Small intestine (tissue), 7 donors: ENCODE measurements around the gene IRS2. TPM values are rescaled to one million over a fixed set of nuclear protein-coding genes. Genes with fewer than 3 reads are reported as not detected.
A peak's percentile ranks its signal among the peaks of the same experiment; 100 is the strongest.

Source experiments
- DNase-seq, 2 donors: peaks; one replicate each; pipeline versions ENCODE4 v3.0.0 to v3.0.0-alpha.2; 2013
- FAIRE-seq: peaks from 2 replicates; lab custom pipeline; 2012; peaks lifted over from hg19 to GRCh38; lab: Jason Lieb, UNC
- H3K27ac ChIP-seq, 3 donors: one replicate each; pipeline ENCODE4 v1.5.1; 2013; ENCODE audit warnings: low read length in 2 of 3, mild to moderate bottlenecking in 2 of 3, control low read depth in 1 of 3, inconsistent platforms in 1 of 3, low read depth in 1 of 3, moderate library complexity in 1 of 3
- H3K27me3 ChIP-seq, 3 donors: one replicate each; pipeline ENCODE4 v1.6.1; 2013; ENCODE audit warnings: low read length in 3 of 3, inconsistent platforms in 1 of 3; ENCODE audit not compliant: control insufficient read depth in 3 of 3, insufficient read depth in 3 of 3
- H3K36me3 ChIP-seq, 3 donors: one replicate each; pipeline ENCODE4 v1.6.1; 2013; ENCODE audit warnings: low read length in 3 of 3, inconsistent platforms in 1 of 3, low read depth in 1 of 3, mild to moderate bottlenecking in 1 of 3, moderate library complexity in 1 of 3; ENCODE audit not compliant: control insufficient read depth in 3 of 3, insufficient read depth in 2 of 3
- H3K4me1 ChIP-seq, 3 donors: one replicate each; pipeline ENCODE4 v1.6.1; 2013; ENCODE audit warnings: low read length in 2 of 3, inconsistent platforms in 1 of 3, low read depth in 1 of 3, mild to moderate bottlenecking in 1 of 3, moderate library complexity in 1 of 3; ENCODE audit not compliant: control insufficient read depth in 3 of 3, insufficient read depth in 2 of 3
- H3K4me3 ChIP-seq, 3 donors: one replicate each; pipeline ENCODE4 v1.5.1; 2013; ENCODE audit warnings: low read length in 3 of 3, control low read depth in 1 of 3, inconsistent platforms in 1 of 3, low read depth in 1 of 3, mild to moderate bottlenecking in 1 of 3, moderate library complexity in 1 of 3
- H3K9me3 ChIP-seq, 2 donors: one replicate each; pipeline ENCODE4 v1.6.1; 2013; ENCODE audit warnings: low read depth in 1 of 2, low read length in 1 of 2; ENCODE audit not compliant: control insufficient read depth in 2 of 2, insufficient read depth in 1 of 2
- WGBS, 3 donors: extraction: QIAGEN DNeasy Blood & Tissue Kit; methylation state at CpG; one replicate each; pipeline ENCODE4 v1.1.7; 2013; 5-methylcytosine and 5-hydroxymethylcytosine counted together
- polyA plus RNA-seq, 4 donors: library from polyadenylated mRNA; stranded (reverse) in 3 of 4; unstranded in 1 of 4; fragments of 200-250 nt in 3 of 4; fragments of 120-200 nt in 1 of 4; gene quantifications; one replicate each; pipeline versions ENCODE4 v1.2.1 to v1.2.3, GENCODE V29; 2013
- donor health status: healthy with polysubstance abuse.
- donor health status: control.
- donor health status: control.
- donor health status: Bipolar disorder and iron deficiency.
- donor health status: healthy.

IRS2 gene
- polyA plus RNA-seq, 4 donors = 3.8 to 16.2 (median 5.0) TPM

DNA sequence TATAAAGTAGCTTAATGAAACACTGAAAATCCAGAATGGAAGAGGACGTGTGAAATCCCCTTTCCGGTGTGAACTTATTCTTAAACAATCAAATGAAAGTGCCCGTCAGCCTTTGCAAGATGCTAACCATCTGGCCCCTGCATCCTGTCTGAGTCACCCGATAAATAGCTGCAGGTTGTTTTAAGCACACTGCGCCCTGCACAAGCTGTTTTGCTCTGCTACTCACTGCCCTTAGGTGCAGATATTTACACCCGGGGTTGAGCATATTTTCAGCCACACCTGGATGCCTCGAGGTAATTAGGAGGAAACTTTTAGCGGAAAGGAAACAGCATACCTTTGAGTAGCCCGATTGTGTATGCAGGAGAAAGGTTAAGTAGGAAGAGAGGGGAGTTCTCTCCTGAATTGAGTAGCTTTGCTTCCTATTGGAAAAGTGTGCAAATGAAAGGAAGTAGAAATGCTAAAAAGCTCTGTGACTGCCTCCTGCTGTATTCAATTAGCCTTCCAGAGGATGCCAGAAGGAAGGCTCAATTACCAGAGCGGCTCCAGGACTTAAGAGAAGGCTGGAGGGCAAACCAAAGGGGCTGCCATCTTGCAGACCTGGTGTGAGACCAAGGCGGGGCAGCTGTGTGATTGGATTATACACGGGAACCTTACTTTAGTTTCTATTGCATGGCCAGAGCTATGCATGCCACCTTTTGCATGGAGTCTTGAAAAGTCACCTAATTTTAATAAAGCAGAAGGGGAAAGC lies 42.5 kb downstream of the IRS2 start:
- 35 to 37% (median 37%) methylated on average over 12 of the region's 12 CpGs for WGBS, 3 donors
- Histone ChIP-seq H3K9me3 (no peaks in the 10 kb centered on the region), H3K27me3 (no peaks in the 10 kb centered on the region), H3K4me1 (peaks cover 0 to 4% (median 3%) of the 10 kb centered on the region in 3 donors), H3K4me3 (no peak overlapping the region), H3K36me3 (no peaks in the 10 kb centered on the region), H3K27ac (no peak overlapping the region)
- no peak for FAIRE-seq
- peak; percentile 41 to 63 for DNase-seq

DNA sequence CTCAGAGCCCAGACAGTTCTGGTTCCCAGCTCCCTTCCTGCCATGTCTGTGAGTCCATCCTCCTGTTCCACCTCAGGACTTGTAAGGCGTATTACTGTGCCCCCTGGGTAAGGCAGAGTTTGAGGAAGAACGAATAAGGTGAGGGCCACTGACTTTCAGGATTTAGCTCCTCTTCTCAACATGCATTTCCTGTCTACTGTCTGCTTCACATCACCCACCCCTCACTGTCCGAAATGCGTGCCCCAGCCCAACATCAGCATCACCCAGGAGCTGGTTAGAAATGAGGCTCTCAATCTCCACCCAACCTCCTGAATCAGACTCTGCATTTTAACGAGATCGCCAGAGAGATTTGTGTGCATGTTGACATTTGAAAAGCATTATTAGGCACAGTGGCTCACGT lies 44.4 kb downstream of the IRS2 start:
- Histone ChIP-seq H3K36me3 (no peaks in the 10 kb centered on the region), H3K27ac (no peak overlapping the region), H3K4me3 (no peak overlapping the region), H3K4me1 (peaks cover 0 to 4% (median 3%) of the 10 kb centered on the region in 3 donors), H3K9me3 (no peaks in the 10 kb centered on the region), H3K27me3 (no peaks in the 10 kb centered on the region)
- WGBS, 3 donors = 75 to 85% (median 83%) methylated on average over 7 of the region's 7 CpGs
- FAIRE-seq = no peak
- no peak for DNase-seq

DNA sequence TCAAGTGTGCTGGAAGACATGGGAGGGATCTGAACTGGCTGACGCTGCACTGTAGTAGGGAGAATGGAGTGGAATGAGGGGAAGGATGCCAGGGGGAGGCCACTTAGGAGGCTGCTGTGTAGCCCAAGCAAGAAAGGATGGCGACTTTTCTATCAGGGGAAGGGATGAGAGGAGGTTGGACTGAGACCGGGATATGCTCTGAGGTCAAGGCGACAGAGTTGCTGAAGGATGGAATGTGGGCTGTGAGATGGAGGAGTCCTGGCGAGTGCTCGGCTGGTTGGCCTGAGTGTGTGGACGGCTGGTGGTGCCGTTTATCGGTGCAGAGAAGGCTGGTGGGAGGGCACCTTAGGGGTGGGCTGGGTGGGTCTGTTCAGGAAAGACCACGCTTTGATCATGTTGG lies 45.7 kb downstream of the IRS2 start:
- FAIRE-seq (no peak), DNase-seq (no peak)
- H3K27ac ChIP-seq = no peak overlapping the region
- no peaks in the 10 kb centered on the region for H3K36me3 ChIP-seq
- WGBS, 3 donors = 89 to 93% (median 92%) methylated on average over 9 to 10 of the region's 10 CpGs
- no peak overlapping the region for H3K4me3 ChIP-seq
- no peaks in the 10 kb centered on the region for H3K9me3 ChIP-seq
- H3K27me3 ChIP-seq = no peaks in the 10 kb centered on the region
- peaks cover 0 to 4% (median 3%) of the 10 kb centered on the region in 3 donors for H3K4me1 ChIP-seq

DNA sequence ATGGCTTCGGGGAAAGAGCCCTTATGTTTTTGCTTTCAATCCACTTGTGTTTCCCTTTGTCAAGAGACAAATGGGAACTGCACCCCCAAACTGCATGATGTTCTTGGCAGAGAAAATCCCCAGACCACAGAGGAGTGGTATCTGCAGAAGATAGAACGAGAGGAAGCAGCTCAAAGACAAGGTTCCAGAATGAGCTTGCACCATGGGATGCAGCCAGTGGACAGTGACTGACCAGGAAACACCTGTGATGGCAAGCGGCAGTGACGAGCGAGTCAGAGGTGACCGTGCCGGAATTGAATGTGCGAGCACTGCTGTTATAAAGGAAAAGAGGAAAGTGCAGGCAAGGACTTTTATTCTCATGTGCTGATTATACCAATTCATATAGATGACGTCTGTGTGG lies 46.3 kb downstream of the IRS2 start:
- FAIRE-seq = no peak
- Histone ChIP-seq H3K4me3 (no peak overlapping the region), H3K9me3 (no peaks in the 10 kb centered on the region), H3K36me3 (no peaks in the 10 kb centered on the region), H3K4me1 (peaks cover 0 to 4% (median 3%) of the 10 kb centered on the region in 3 donors), H3K27ac (no peak overlapping the region), H3K27me3 (no peaks in the 10 kb centered on the region)
- no peak for DNase-seq
- 63 to 83% (median 72%) methylated on average over 9 of the region's 9 CpGs for WGBS, 3 donors

DNA sequence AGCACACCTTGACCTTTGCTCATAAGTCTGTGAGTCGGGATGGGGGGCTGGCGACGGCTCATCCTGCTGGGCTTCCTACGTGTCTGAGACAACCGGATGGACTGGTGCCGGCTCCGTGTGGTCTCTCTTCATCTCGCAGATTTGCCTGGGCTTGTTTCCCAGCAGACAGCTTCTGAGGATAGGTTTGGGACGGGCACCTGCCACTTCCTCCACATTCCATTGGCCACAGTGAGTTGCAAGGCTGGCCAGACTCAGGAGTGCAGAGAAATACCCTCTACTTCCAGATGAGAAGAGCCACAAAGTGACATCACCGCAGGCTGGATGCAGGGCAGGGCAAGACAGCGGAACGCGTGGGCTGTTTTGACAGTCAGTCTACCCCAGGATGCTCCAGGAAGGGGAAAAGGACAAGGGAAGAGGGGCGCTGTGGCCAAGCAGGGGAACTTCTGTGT lies 48.1 kb downstream of the IRS2 start:
- 82 to 85% (median 85%) methylated on average over 14 of the region's 14 CpGs for WGBS, 3 donors
- FAIRE-seq (no peak), DNase-seq (no peak)
- H3K27ac ChIP-seq = no peak overlapping the region
- H3K4me3 ChIP-seq = no peak overlapping the region
- H3K36me3 ChIP-seq = no peaks in the 10 kb centered on the region
- H3K4me1 ChIP-seq = no peaks in the 10 kb centered on the region
- no peaks in the 10 kb centered on the region for H3K9me3 ChIP-seq
- no peaks in the 10 kb centered on the region for H3K27me3 ChIP-seq

DNA sequence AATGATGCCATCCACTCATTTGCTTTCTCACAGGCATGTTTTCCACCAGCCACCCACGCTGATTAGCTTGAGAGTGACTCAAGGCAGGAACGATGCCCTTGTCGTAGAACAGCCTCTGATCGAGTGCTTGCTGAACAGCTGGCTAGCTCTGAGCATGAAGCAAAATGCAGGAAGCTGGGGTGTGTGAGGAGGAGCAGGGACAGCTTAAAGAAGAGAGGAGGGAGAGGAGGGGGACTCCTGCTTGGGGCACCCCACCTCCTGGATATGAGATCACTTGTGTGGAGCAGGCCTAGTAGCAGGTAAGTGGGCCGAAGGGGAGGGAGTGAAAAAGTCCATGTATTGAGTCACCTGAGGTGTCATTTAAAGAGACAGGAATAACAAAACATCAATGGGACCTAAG lies 48.8 kb downstream of the IRS2 start:
- Histone ChIP-seq H3K27me3 (no peaks in the 10 kb centered on the region), H3K36me3 (no peaks in the 10 kb centered on the region), H3K27ac (no peak overlapping the region), H3K4me1 (no peaks in the 10 kb centered on the region), H3K9me3 (no peaks in the 10 kb centered on the region), H3K4me3 (no peak overlapping the region)
- DNase-seq (no peak), FAIRE-seq (no peak)
- 69 to 70% (median 70%) methylated on average over 5 of the region's 5 CpGs for WGBS, 3 donors

DNA sequence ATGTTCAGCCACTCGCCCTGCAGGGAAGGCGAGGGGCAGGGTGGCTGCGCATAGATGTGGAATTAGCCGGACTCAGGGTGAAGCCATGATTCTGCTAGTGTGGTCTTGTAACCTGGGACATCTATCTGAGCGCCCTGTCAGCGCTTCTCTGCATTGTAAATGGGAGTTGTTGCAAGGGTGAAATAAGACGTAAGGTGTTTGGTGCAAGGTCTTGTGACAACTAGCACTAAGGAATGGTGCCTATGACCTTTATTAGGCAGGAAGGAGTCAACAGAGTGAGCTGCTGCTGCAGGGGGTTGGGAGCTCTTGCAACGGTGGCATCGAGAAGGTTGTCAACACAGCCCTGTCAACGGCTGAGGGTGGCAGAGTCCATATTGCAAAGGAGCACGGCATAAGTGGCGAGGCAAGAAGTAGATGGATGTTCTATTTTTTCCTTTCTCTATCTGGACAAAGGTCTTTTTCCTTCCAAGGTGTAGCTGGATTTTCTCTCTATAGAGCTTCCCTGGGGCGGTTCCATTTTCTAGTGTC lies 49.3 kb downstream of the IRS2 start:
- 84 to 90% (median 87%) methylated on average over 13 of the region's 13 CpGs for WGBS, 3 donors
- no peak overlapping the region for H3K4me3 ChIP-seq
- no peaks in the 10 kb centered on the region for H3K27me3 ChIP-seq
- peaks cover 0 to under 1% of the 10 kb centered on the region in 2 donors for H3K9me3 ChIP-seq
- H3K4me1 ChIP-seq = no peaks in the 10 kb centered on the region
- no peaks in the 10 kb centered on the region for H3K36me3 ChIP-seq
- DNase-seq (no peak), FAIRE-seq (no peak)
- H3K27ac ChIP-seq = no peak overlapping the region

DNA sequence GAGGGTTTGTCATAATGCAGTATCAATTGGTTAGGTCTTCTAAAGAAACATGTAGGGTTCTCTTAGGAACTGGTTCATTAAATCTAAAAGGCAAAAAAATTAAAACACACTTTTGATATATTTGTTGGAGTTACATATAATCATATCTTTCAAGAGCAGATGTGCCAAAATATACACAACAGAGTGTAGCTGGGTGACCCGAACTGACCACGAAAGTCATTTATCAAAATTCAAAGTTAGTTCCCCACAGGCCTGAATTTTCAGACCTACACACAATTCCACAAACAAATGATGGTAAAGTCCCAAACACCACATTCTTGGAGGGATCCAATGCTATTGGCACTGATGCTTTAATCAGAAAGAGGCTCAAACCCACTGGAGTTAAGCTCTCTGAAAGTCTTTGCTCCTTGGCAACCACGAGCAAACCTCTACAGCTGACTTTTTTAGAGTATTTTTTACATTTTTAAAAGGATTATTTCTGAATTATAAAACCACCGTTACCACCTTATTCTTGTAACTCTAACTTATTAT lies 50.9 kb downstream of the IRS2 start:
- DNase-seq = no peak

More for the DNA sequence above, 50.9 kb downstream of the IRS2 start:
- Histone ChIP-seq H3K9me3 (peaks cover 0 to 2% of the 10 kb centered on the region in 2 donors), H3K4me3 (no peak overlapping the region), H3K27ac (no peak overlapping the region), H3K4me1 (no peaks in the 10 kb centered on the region), H3K36me3 (no peaks in the 10 kb centered on the region), H3K27me3 (no peaks in the 10 kb centered on the region)
- no peak for FAIRE-seq
- WGBS, 3 donors = 58 to 80% (median 72%) methylated on average over 4 of the region's 4 CpGs
